Immature natural killer cell (primary cell): ENCODE data around the gene ENTPD8. TPM values are rescaled to one million over a fixed set of nuclear protein-coding genes. Genes with fewer than 3 reads are reported as not detected.
"Not testable (repeated sequence)": the region's sequence is repeated elsewhere in the genome, so short reads cannot be mapped to it uniquely, and the experiment has no call there.

Source experiments
- DNase-seq, 3 donors: peaks; one replicate each; pipeline ENCODE4 v3.0.0; 2022; ENCODE audit warnings: mixed read lengths in 1 of 3
- H3K27ac Mint-ChIP-seq, 6 donors: one replicate each; pipeline ENCODE4 v1.8.0; 2020; ENCODE audit warnings: mixed read lengths in 6 of 6, mild to moderate bottlenecking in 5 of 6, inconsistent platforms in 4 of 6, moderate library complexity in 3 of 6
- H3K27me3 Mint-ChIP-seq, 3 donors: one replicate each; pipeline ENCODE4 v1.8.0; 2020 to 2021; ENCODE audit warnings: low read depth in 3 of 3, mild to moderate bottlenecking in 3 of 3, mixed read lengths in 3 of 3, moderate library complexity in 3 of 3, inconsistent platforms in 1 of 3
- H3K36me3 Mint-ChIP-seq, 3 donors: one replicate each; pipeline ENCODE4 v1.8.0; 2020; ENCODE audit warnings: mixed read lengths in 3 of 3, inconsistent platforms in 2 of 3, mild to moderate bottlenecking in 2 of 3
- H3K4me1 Mint-ChIP-seq, 2 donors: one replicate each; pipeline ENCODE4 v1.8.0; 2020; ENCODE audit warnings: inconsistent platforms in 2 of 2, mild to moderate bottlenecking in 2 of 2, mixed read lengths in 2 of 2, moderate library complexity in 1 of 2
- H3K4me3 Mint-ChIP-seq, 5 donors: one replicate each; pipeline ENCODE4 v1.8.0; 2020; ENCODE audit warnings: mild to moderate bottlenecking in 5 of 5, mixed read lengths in 5 of 5, inconsistent platforms in 3 of 5, moderate library complexity in 3 of 5
- H3K9me3 Mint-ChIP-seq, 6 donors: one replicate each; pipeline ENCODE4 v1.8.0; 2020; ENCODE audit warnings: mild to moderate bottlenecking in 6 of 6, mixed read lengths in 6 of 6, inconsistent platforms in 4 of 6, moderate library complexity in 3 of 6
- polyA plus RNA-seq, 3 donors: library from polyadenylated mRNA; unstranded; fragments of 300-500 nt; fragmentation: Illumina TruSeq; gene quantifications; one replicate each; pipeline ENCODE4 v1.2.3, GENCODE V29; 2021

The ENTPD8 gene
- polyA plus RNA-seq, 3 donors from 2014 or later: not detected

DNA sequence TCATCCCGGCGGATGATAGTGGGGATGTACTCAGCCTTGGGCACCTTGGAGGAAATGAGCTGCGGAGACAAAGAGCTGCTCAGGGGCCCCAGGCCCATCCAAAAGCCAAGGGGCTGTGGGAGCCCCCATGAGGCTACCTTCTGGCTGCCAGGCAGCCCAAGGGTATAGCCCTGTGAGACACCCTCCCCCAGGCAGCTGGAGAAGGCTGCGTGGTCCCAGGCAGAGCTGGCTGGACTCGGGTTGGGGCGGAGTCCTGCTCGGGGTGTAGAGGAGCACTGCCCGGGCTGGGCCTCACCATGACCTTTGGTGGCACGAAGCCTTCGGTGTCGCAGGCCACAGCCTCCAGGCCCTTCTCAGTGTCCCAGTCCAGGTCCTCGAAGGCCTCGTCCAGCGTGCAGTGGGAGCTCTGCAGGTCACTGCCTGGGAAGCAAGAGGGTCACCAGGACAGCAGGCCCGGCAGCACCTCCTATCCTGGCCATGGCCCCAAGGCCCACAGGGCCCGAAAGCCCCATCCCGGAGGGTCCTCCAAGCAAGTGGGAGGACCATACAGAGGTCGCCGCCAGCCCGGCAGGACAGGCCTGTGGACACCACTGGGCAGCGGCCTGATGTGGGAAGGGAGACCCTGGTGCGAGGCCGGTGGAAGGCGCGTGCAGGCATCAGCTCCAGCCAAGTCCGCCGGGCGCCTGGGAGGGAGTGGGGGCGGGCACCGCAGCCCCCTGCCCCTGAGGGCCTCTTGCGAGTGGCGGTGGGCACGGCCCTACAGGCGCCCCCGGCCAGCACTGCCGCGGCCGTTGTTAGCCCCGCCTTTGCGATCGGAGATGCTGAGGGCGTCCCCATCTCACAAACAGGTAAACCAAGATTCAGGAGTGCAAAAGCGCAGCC is 11.8 kb upstream of the ENTPD8 start:
- H3K27ac Mint-ChIP-seq: no peak overlapping the region
- no peak for DNase-seq
- H3K36me3 Mint-ChIP-seq: no peaks in the 10 kb centered on the region
- peak overlapping the region in 4 of 5 donors; percentile 18 to 74 (median 68) for H3K4me3 Mint-ChIP-seq
- peaks cover 8 to 11% (median 9%) of the 10 kb centered on the region in 3 donors for H3K27me3 Mint-ChIP-seq
- no peaks in the 10 kb centered on the region for H3K9me3 Mint-ChIP-seq
- H3K4me1 Mint-ChIP-seq: peaks cover 27 to 42% of the 10 kb centered on the region in 2 donors

DNA sequence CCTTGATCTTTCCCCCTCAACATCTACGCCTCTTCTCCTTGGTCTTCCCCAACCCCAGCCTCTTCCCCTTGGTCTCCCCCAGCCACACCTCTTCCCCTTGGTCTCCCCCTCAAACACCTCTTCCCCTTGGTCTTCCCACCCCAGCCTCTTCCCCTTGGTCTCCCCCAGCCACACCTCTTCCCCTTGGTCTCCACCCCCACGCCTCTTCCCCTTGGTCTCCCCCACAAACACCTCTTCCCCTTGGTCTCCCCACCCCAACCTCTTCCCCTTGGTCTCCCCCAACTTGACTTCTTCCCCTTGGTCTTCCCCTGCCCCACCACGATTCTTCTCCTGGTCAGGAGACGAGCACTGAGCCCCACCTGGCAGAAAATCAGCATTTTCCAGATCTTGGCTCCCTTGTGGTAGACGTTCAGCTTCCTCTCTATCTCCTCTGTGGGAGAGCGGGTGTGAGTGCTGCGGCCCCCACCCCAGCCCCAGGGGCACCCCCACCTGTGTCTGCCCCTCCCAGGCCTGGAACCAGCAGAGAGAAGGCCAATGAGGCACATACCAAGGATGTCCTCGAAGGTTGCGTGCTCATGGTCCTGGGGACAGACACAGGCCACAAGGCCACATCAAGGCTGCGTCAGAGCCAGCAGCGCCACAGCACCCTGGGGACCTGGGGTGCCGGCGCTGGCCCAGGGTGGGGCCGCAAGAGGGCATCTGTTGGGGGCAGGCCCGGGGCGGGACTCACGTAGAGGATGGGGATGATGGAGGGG is 11.0 kb upstream of the ENTPD8 start:
- Mint-ChIP-seq H3K4me1 (peaks cover 27 to 41% of the 10 kb centered on the region in 2 donors), H3K27ac (peak overlapping the region in 3 of 6 donors; percentile 35 to 77 (median 74)), H3K4me3 (peak overlapping the region; percentile 71 to 77 (median 73)), H3K27me3 (peaks cover 8 to 16% (median 9%) of the 10 kb centered on the region in 3 donors), H3K36me3 (no peaks in the 10 kb centered on the region), H3K9me3 (no peaks in the 10 kb centered on the region)
- no peak for DNase-seq

DNA sequence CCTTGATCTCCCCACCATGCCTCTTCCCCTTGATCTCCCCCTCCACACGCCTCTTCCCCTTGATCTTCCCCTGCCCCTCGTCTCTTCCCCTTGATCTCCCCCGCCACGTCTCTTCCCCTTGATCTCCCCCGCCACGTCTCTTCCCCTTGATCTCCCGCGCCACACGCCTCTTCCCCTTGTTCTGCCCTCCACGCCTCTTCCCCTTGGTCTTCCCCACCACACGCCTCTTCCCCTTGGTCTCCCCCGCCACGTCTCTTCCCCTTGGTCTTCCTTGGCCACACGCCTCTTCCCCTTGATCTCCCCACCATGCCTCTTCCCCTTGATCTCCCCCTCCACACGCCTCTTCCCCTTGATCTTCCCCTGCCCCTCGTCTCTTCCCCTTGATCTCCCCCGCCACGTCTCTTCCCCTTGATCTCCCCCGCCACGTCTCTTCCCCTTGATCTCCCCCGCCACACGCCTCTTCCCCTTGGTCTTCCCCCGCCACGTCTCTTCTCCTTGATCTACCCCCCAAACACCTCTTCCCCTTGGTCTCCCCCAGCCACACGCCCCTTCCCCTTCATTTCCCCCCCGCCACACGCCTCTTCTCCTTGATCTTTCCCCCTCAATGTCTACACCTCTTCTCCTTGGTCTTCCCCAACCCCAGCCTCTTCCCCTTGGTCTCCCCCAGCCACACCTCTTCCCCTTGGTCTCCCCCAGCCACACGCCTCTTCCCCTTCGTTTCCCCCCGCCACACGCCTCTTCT is 10.3 kb upstream of the ENTPD8 start:
- H3K4me3 Mint-ChIP-seq: peak overlapping the region; percentile 71 to 77 (median 73)
- not testable (repeated sequence) for DNase-seq, H3K9me3 Mint-ChIP-seq, H3K36me3 Mint-ChIP-seq
- H3K27ac Mint-ChIP-seq: peak overlapping the region in 2 of 6 donors; percentile 33 to 74
- H3K4me1 Mint-ChIP-seq: peaks cover 27 to 38% of the 10 kb centered on the region in 2 donors
- peaks cover 8 to 16% (median 11%) of the 10 kb centered on the region in 3 donors for H3K27me3 Mint-ChIP-seq

DNA sequence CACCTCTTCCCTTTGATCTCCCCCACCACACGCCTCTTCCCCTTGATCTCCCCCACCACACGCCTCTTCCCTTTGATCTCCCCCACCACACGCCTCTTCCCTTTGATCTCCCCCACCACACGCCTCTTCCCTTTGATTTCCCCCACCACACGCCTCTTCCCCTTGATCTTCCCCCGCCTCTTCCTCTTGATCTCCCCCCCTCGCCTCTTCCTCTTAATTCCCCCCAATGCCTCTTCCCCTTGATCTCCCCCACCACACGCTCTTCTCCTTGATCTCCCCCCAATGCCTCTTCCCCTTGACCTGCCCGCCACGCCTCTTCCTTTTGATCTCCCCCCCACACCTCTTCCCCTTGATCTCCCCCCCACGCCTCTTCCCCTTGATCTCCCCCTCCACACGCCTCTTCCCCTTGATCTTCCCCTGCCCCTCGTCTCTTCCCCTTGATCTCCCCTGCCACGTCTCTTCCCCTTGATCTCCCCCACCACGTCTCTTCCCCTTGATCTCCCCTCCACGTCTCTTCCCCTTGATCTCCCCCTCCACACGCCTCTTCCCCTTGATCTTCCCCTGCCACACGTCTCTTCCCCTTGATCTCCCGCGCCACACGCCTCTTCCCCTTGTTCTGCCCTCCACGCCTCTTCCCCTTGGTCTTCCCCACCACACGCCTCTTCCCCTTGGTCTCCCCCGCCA is 9.5 kb upstream of the ENTPD8 start:
- Mint-ChIP-seq H3K4me3 (peak overlapping the region in 4 of 5 donors; percentile 44 to 70 (median 54)), H3K4me1 (peaks cover 27 to 33% of the 10 kb centered on the region in 2 donors), H3K27me3 (peaks cover 8 to 16% (median 11%) of the 10 kb centered on the region in 3 donors), H3K27ac (peak overlapping the region in 3 of 6 donors; percentile 19 to 81 (median 80))
- H3K36me3 Mint-ChIP-seq, H3K9me3 Mint-ChIP-seq, DNase-seq: not testable (repeated sequence)

DNA sequence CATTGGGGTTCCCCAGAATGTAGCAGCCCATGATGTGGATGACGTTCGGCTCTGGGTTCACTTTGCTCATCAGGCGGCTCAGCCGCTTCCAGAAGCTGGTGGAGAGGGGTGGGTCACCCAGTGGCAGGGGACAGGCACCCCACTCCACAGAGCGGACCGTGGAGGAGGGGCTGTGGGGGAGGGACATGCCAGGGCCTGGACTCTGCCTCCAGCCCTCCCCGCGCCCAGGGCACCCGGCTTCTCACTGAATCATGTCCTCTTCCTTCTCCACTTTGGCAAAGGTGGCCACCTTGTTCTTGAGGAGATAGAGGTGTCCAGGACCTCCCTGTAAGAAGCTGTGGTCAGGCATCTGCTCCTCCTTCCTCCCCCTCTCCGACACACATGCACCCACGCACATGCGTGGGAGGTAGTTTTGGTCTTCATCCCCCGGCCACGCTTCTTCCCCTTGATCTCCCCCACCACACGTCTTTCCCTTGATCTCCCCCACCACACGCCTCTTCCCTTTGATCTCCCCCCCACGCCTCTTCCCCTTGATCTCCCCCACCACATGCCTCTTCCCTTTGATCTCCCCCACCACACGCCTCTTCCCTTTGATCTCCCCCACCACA is 8.9 kb upstream of the ENTPD8 start:
- H3K4me1 Mint-ChIP-seq: peaks cover 33 to 38% of the 10 kb centered on the region in 2 donors
- no peaks in the 10 kb centered on the region for H3K36me3 Mint-ChIP-seq
- H3K4me3 Mint-ChIP-seq: peak overlapping the region in 2 of 5 donors; percentile 1 to 62
- H3K27ac Mint-ChIP-seq: peak overlapping the region in 4 of 6 donors; percentile 32 to 73 (median 60)
- peaks cover 8 to 16% (median 15%) of the 10 kb centered on the region in 3 donors for H3K27me3 Mint-ChIP-seq
- H3K9me3 Mint-ChIP-seq: no peaks in the 10 kb centered on the region
- DNase-seq: peak; percentile 44 to 48 (median 48)

DNA sequence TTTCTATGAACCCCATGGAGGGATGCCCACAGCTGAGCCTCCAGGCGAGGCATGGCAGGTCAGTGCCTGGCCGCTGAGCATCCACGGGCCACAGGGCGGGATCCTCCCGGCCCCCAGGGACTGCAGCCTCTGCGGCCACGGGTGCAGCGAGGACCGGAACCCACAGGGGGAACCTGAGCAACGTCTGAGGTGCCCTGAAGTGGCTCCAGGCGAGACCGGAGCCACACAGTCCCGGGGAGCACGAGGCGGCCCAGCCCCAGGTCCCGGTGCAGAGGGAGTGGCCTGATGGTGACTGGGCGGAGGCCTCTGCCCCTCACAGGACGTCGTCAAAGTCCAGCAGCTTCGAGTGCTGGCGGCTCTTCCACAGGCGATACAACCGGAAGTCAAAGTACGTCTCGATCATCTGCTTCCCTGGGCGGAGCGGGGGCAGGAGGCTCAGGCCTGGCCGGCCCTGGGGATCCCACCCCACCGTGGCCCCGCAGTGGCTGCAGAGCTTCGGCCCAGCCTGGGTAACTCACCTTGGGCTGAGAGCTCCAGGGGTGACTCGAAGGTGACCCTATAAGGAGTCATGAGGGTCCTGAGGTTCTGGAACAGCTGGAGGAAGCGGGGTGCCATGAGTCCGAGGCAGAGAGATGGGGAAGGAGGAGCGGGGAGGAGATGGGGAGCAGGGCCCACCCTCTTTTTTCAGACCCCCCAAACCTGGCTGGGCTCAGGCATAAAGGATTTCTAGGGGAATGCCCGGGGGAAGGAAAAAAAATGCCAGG is 8.1 kb upstream of the ENTPD8 start:
- Mint-ChIP-seq H3K4me3 (no peak overlapping the region), H3K4me1 (peaks cover 37 to 39% of the 10 kb centered on the region in 2 donors)

DNA sequence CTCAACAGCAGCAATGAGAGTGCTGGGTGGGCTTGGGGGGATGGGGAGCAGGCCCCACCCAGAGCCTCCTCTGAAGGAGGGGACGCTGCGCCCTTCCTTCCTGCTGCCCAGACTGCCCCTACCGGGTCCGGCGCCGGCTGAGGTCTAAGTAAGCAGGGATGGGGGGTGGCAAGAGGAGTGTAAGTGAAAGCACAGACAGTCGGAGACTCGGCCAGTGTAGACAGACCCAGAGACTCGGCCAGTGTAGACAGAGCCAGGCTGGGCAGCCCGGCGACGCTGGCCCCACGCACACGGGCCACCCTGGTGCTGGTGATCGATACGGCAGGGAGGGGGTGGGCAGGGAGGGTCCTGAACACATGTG is 7.4 kb upstream of the ENTPD8 start:
- peaks cover 6 to 16% (median 15%) of the 10 kb centered on the region in 3 donors for H3K27me3 Mint-ChIP-seq
- no peak overlapping the region for H3K27ac Mint-ChIP-seq
- no peak for DNase-seq
- no peak overlapping the region for H3K4me3 Mint-ChIP-seq
- peaks cover 34 to 36% of the 10 kb centered on the region in 2 donors for H3K4me1 Mint-ChIP-seq
- no peaks in the 10 kb centered on the region for H3K9me3 Mint-ChIP-seq
- H3K36me3 Mint-ChIP-seq: no peaks in the 10 kb centered on the region

More for the DNA sequence above, 8.1 kb upstream of the ENTPD8 start:
- Mint-ChIP-seq H3K27ac (no peak overlapping the region), H3K36me3 (no peaks in the 10 kb centered on the region), H3K27me3 (peaks cover 6 to 16% (median 15%) of the 10 kb centered on the region in 3 donors), H3K9me3 (no peaks in the 10 kb centered on the region)
- DNase-seq: no peak

DNA sequence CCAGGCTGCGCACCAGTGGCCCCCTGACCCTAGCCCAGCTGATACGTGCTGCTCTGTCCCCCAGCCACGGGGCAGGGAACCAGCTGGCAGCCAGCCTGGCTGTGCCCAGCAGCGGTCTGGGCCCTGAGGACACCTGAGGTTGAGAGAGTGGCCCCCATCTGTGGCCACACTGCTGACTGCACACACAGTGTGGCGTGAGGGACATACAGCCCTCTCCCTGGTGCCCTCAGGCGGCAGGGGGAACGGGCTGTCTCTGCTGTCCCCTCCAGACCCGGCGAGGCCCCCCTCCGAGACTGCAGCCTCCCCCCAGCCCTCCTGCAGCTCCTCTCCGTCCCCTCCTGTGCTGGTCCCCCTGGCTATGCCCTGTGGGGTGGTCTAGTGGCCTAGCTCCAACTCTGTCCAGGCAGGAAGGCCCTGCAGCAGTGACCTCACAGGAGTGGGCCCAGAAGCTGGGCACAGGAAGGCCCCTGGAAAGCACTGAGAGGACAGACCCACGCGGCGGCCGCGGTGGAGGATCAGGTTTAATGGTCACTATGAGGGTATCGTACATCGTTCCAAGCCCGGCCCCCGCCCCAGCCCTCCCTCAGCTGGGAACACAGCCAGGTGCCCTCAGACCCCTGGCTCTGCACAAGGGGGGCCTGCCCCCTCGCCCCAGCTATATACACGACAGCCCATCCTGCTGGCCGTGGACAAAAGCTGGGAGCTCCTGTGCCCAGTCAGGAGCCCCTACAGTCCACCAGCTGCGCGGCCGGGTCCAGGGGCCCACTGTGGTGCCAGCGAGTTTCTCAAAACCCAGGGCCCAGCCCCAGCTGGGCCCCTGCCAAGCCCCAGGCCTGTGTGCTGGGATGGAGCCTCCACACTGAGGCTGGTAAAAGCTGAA is 6.8 kb upstream of the ENTPD8 start:
- Mint-ChIP-seq H3K9me3 (no peaks in the 10 kb centered on the region), H3K36me3 (no peaks in the 10 kb centered on the region), H3K4me1 (peaks cover 33 to 35% of the 10 kb centered on the region in 2 donors), H3K27ac (no peak overlapping the region), H3K4me3 (no peak overlapping the region), H3K27me3 (peaks cover 6 to 19% (median 16%) of the 10 kb centered on the region in 3 donors)
- no peak for DNase-seq

DNA sequence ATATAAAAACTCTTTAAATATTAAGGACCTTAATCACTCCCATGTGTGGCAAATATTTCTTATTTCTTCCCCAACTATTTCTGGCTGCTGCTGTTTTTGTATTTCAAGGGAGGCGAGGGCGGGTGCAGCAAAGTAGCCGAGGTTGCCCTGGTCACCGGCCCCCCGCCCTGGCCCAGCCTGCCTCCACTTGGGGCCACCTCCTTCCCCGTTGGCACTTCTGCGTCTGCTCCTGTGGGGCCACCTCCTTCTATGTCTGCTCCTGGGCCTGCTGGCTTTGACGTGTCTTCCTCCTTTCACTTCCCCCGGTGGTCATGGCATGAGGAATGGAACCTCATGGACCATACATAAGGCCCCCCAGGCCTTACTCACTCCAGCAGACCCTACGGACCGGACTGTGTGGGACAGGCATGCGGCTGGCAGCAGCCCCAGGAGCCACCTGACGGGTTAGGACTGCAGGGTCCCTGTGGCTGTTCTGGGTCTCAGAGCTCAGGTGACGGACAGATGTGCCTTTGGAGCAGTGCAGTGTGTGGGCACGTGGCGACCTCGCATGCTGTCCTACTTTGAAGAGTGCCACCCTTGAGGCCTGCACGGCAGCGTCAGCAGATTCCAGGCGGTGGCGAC is 5.8 kb upstream of the ENTPD8 start:
- Mint-ChIP-seq H3K9me3 (no peaks in the 10 kb centered on the region), H3K36me3 (peaks cover 0 to 1% (median 0%) of the 10 kb centered on the region in 3 donors), H3K4me1 (peaks cover 27 to 30% of the 10 kb centered on the region in 2 donors), H3K27me3 (peaks cover 8 to 26% (median 10%) of the 10 kb centered on the region in 3 donors), H3K27ac (peak overlapping the region in 3 of 6 donors; percentile 40 to 50 (median 49)), H3K4me3 (no peak overlapping the region)
- no peak for DNase-seq

DNA sequence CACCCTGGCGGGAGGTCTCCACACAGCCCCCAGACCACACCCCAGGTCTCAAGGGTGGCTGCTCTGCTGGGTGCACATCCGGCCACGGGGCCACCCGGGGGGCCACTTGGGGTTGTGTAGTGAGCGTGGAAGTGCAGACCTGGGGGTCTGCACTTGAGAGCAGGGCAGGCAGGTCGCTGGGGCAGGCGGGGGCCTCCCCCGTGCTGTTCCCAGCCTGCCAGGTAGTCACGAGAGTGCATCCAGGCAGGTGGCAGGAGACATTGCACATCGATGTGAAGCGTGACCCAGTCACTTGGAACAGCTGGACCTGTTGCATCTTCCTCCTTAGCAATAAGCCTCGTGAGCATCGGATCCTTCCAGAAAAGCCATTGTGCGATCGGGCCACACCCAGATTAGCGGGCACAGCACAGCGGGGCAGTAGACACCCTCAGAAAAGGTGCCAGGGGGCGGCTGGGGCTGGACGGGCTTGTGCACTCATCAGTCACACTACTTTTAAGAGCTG is 4.8 kb upstream of the ENTPD8 start:
- Mint-ChIP-seq H3K4me1 (peaks cover 25% of the 10 kb centered on the region in 2 donors), H3K4me3 (no peak overlapping the region), H3K27me3 (peaks cover 9 to 27% (median 10%) of the 10 kb centered on the region in 3 donors), H3K27ac (no peak overlapping the region), H3K9me3 (no peaks in the 10 kb centered on the region), H3K36me3 (peaks cover 0 to 3% (median 0%) of the 10 kb centered on the region in 3 donors)
- DNase-seq: no peak
